GM23338 (cell line): ENCODE measurements around the gene RIC8B.

Experiments
- CREB1 ChIP-seq: fragments of 250-450 bp; sonication (Bioruptor Pico); IDR thresholded peaks from 2 replicates; pipeline ENCODE4 v1.5.0; 2020; ENCODE audit warnings: low read depth, mild to moderate bottlenecking, moderate library complexity
- CTCF ChIP-seq, 2 experiments: fragments of 200-600 bp in 1 of 2; sonication (generic) in 1 of 2; conservative IDR thresholded peaks; 2 replicates each; pipeline versions ENCODE4 v1.5.1 to v1.6.1; 2016 to 2017; ENCODE audit warnings: antibody characterized with exemption in 2 of 2, low read depth in 2 of 2, mild to moderate bottlenecking in 2 of 2, moderate library complexity in 1 of 2
- ETS1 ChIP-seq: IDR thresholded peaks from 2 replicates; pipeline ENCODE4 v1.6.1; 2016; ENCODE audit warnings: antibody characterized with exemption
- EZH2 ChIP-seq: fragments of 200-600 bp; sonication (generic); IDR thresholded peaks from one replicate; pipeline ENCODE4 v1.8.0; 2017; ENCODE audit warnings: antibody characterized with exemption, mild to moderate bottlenecking, low read depth; ENCODE audit not compliant: unreplicated experiment
- EZH2phosphoT487 ChIP-seq: fragments of 200-600 bp; sonication (generic); IDR thresholded peaks from one replicate; pipeline ENCODE4 v1.8.1; 2018; ENCODE audit warnings: antibody characterized with exemption; ENCODE audit not compliant: unreplicated experiment
- JUNB ChIP-seq: IDR thresholded peaks from one replicate; pipeline ENCODE4 v1.6.1; 2016; ENCODE audit warnings: antibody characterized with exemption; ENCODE audit not compliant: unreplicated experiment
- NANOG ChIP-seq: IDR thresholded peaks from 2 replicates; pipeline ENCODE4 v1.6.1; 2016; ENCODE audit warnings: antibody characterized with exemption, borderline replicate concordance
- POLR2AphosphoS5 ChIP-seq: IDR thresholded peaks from 2 replicates; pipeline ENCODE4 v1.6.1; 2016; ENCODE audit warnings: antibody characterized with exemption, low read depth
- REST ChIP-seq: IDR thresholded peaks from one replicate; pipeline ENCODE4 v1.6.1; 2018; ENCODE audit warnings: antibody characterized with exemption; ENCODE audit not compliant: unreplicated experiment
- STAT1 ChIP-seq: IDR thresholded peaks from one replicate; pipeline ENCODE4 v1.6.1; 2016; ENCODE audit warnings: antibody characterized with exemption; ENCODE audit not compliant: unreplicated experiment
- ZNF331 ChIP-seq: fragments of 250-450 bp; sonication (Bioruptor Pico); IDR thresholded peaks from 2 replicates; pipeline ENCODE4 v1.5.0; 2020; ENCODE audit warnings: low read depth, mild to moderate bottlenecking, moderate library complexity

GRCh38 chr12:106924268-106924861 is 149.9 kb downstream of the RIC8B start:
- TF ChIP-seq CTCF (conservative IDR thresholded peaks at IDR 0.05; ENCODE audit: low read depth in 2 of 2) (no peak), CREB1 (CRISPR knock-in tag) (no peak), POLR2AphosphoS5 (no peak), ETS1 (no peak), REST (no peak), EZH2phosphoT487 (no peak), EZH2 (no peak), JUNB (no peak), ZNF331 (no peak), STAT1 (no peak), NANOG (no peak)
